Activated CD4-positive, CD25-positive, alpha-beta regulatory T cell treated with anti-CD3 and anti-CD28 coated beads, Interleukin-2, amount 50 U/mL, for 16 hours (primary cell): ENCODE measurements around the gene TTC13.
"Not testable (repeated sequence)": the region's sequence is repeated elsewhere in the genome, so short reads cannot be mapped to it uniquely, and the experiment has no call there.

Experiments
- DNase-seq: peaks from one replicate; pipeline ENCODE4 v3.0.0-alpha.2; 2020; ENCODE audit warnings: low read depth, low spot score

Gene TTC13

GRCh38 chr1:230987448-230987847 lies 8.8 kb upstream of the TTC13 start:
- DNase-seq = no peak

GRCh38 chr1:230986976-230987375 lies 8.3 kb upstream of the TTC13 start:
- no peak for DNase-seq

- no peak for DNase-seq
Observed at GRCh38 chr1:230985711-230986110, 7.0 kb upstream of the TTC13 start.

GRCh38 chr1:230984622-230985515 lies 6.2 kb upstream of the TTC13 start:
- DNase-seq = not testable (repeated sequence)

GRCh38 chr1:230983811-230984210 lies 5.2 kb upstream of the TTC13 start:
- DNase-seq = no peak

- DNase-seq = no peak
Observed at GRCh38 chr1:230982696-230983095, 4.0 kb upstream of the TTC13 start.

GRCh38 chr1:230979952-230980351 lies 1.3 kb upstream of the TTC13 start:
- no peak for DNase-seq

- DNase-seq = no peak
Observed at GRCh38 chr1:230979389-230979716, 692 bp upstream of the TTC13 start.

- no peak for DNase-seq
Observed at GRCh38 chr1:230977761-230978490, 735 bp downstream of the TTC13 start.

GRCh38 chr1:230976825-230977747 lies 1.6 kb downstream of the TTC13 start:
- no peak for DNase-seq

GRCh38 chr1:230976360-230976759 lies 2.3 kb downstream of the TTC13 start:
- DNase-seq = no peak

GRCh38 chr1:230975636-230976035 lies 3.0 kb downstream of the TTC13 start:
- DNase-seq = no peak

GRCh38 chr1:230972855-230973271 lies 5.8 kb downstream of the TTC13 start:
- no peak for DNase-seq

- no peak for DNase-seq
Observed at GRCh38 chr1:230971771-230972170, 6.9 kb downstream of the TTC13 start.

GRCh38 chr1:230970432-230970831 lies 8.2 kb downstream of the TTC13 start:
- no peak for DNase-seq

- no peak for DNase-seq
Observed at GRCh38 chr1:230966358-230966873, 12.2 kb downstream of the TTC13 start.

- DNase-seq = no peak
Observed at GRCh38 chr1:230965535-230965934, 13.1 kb downstream of the TTC13 start.

GRCh38 chr1:230964896-230965295 lies 13.8 kb downstream of the TTC13 start:
- no peak for DNase-seq

GRCh38 chr1:230958370-230958769 lies 20.3 kb downstream of the TTC13 start:
- no peak for DNase-seq

GRCh38 chr1:230957580-230957989 lies 21.1 kb downstream of the TTC13 start:
- no peak for DNase-seq

- no peak for DNase-seq
Observed at GRCh38 chr1:230950404-230950803, 28.3 kb downstream of the TTC13 start.

GRCh38 chr1:230948903-230949302 lies 29.8 kb downstream of the TTC13 start:
- DNase-seq = no peak
